GM12878 (cell line): ENCODE data around the gene NOP10. TPM values are rescaled to one million over a fixed set of nuclear protein-coding genes. Genes with fewer than 3 reads are reported as not detected.

Experiments used
- EP300 ChIP-seq, 2 experiments: fragments of 150-350 bp in 1 of 2; IDR thresholded peaks; 2 replicates each; pipeline ENCODE4 v1.6.1; 2011 to 2012; ENCODE audit warnings: low read depth in 2 of 2, low read length in 2 of 2, borderline replicate concordance in 1 of 2, improper control_type of control experiment in 1 of 2, inconsistent platforms in 1 of 2; ENCODE audit not compliant: control insufficient read depth in 1 of 2
- IRF4 ChIP-seq: IDR thresholded peaks from 2 replicates; pipeline ENCODE4 v1.6.1; 2011; ENCODE audit warnings: low read depth, low read length
- JUNB ChIP-seq: IDR thresholded peaks from 2 replicates; pipeline ENCODE4 v1.6.1; 2016; ENCODE audit warnings: antibody characterized with exemption, mild to moderate bottlenecking
- JUND ChIP-seq: IDR thresholded peaks from 2 replicates; pipeline ENCODE4 v1.6.1; 2012; ENCODE audit warnings: low read depth, mild to moderate bottlenecking, low read length, improper control_type of control experiment, moderate library complexity
- MEF2B ChIP-seq: fragments of 450-650 bp; IDR thresholded peaks from 2 replicates; pipeline ENCODE4 v1.6.1; 2018; ENCODE audit warnings: mild to moderate bottlenecking, moderate library complexity; ENCODE audit not compliant: partially characterized antibody, poor library complexity, severe bottlenecking
- NRF1 ChIP-seq: conservative IDR thresholded peaks from 2 replicates; pipeline ENCODE4 v1.6.1; 2011; ENCODE audit warnings: mild to moderate bottlenecking, low read depth, low read length, improper control_type of control experiment
- polyA plus RNA-seq, 11 experiments: library from polyadenylated mRNA; depleted of rRNA in 4 of 11; unstranded in 6 of 11; stranded (reverse) in 5 of 11; fragments of >200 nt; fragmentation: Nextera tagmentation in 4 of 11; fragmentation: Illumina TruSeq in 1 of 11; extraction: Ambion mirVana in 4 of 11; extraction: Trizol in 1 of 11; gene quantifications; 1 replicate in 1 of 11; 2 replicates in 10 of 11; pipeline versions ENCODE4 v1.2.1 to v1.2.3, GENCODE V29; 2011 to 2016; ENCODE audit warnings: inconsistent platforms in 2 of 11, missing spikeins in 2 of 11, low read depth in 1 of 11
- total RNA-seq, 4 experiments: library from RNA; depleted of rRNA in 3 of 4; stranded (reverse); fragments of >200 nt in 3 of 4; fragmentation: Illumina TruSeq in 1 of 4; extraction: Trizol in 1 of 4; gene quantifications; 2 replicates each; pipeline versions ENCODE4 v1.2.1 to v1.2.3, GENCODE V29; 2013 to 2021
- TF ChIP-seq, protein P1 (sequence below): fragments of 450-650 bp; IDR thresholded peaks from 2 replicates; pipeline ENCODE4 v1.6.1; 2017; ENCODE audit warnings: low read depth, mild to moderate bottlenecking, moderate library complexity
- TF ChIP-seq, protein P2 (sequence below): fragments of 450-650 bp; formaldehyde crosslinking; IDR thresholded peaks from 2 replicates; pipeline ENCODE4 v1.4.0; 2020; ENCODE audit warnings: mild to moderate bottlenecking, moderate library complexity
- TF ChIP-seq, protein P3 (sequence below): IDR thresholded peaks from 2 replicates; pipeline ENCODE4 v1.6.1; 2012; ENCODE audit warnings: mild to moderate bottlenecking, low read depth, low read length
- TF ChIP-seq, protein P4 (sequence below): IDR thresholded peaks from 2 replicates; pipeline ENCODE4 v1.6.1; 2011; ENCODE audit warnings: borderline replicate concordance, low read depth, mild to moderate bottlenecking, moderate library complexity, mixed read lengths, low read length; ENCODE audit not compliant: insufficient read depth; ENCODE audit errors: extremely low read length

Gene NOP10
- total and polyA plus RNA-seq, 10 of the 15 experiments (the other 5 are each of a cell fraction or from before 2014, with no cell fraction given), result 225 to 1,778 (median 537) TPM

DNA sequence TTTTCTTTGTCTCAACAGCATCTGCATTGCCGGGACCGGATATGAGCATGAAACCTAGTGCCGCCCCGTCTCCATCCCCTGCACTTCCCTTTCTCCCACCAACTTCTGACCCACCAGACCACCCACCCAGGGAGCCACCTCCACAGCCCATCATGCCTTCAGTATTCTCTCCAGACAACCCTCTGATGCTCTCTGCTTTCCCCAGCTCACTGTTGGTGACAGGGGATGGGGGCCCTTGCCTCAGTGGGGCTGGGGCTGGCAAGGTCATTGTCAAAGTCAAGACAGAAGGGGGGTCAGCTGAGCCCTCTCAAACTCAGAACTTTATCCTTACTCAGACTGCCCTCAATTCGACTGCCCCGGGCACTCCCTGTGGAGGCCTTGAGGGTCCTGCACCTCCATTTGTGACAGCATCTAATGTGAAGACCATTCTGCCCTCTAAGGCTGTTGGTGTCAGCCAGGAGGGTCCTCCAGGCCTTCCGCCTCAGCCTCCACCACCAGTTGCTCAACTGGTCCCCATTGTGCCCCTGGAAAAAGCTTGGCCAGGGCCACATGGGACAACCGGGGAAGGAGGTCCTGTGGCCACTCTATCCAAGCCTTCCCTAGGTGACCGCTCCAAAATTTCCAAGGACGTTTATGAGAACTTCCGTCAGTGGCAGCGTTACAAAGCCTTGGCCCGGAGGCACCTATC, 5.2 kb upstream of the NOP10 start (continued):
- TF ChIP-seq MEF2B (no peak), NRF1 (no peak), IRF4 (no peak), JUND (no peak), EP300 (IDR thresholded peaks at IDR 0.05; ENCODE audit: borderline replicate concordance in 1 of 2, control insufficient read depth in 1 of 2, low read depth in 2 of 2, low read length in 2 of 2) (no peak), JUNB (no peak)
- TF ChIP-seq, protein P1, sequence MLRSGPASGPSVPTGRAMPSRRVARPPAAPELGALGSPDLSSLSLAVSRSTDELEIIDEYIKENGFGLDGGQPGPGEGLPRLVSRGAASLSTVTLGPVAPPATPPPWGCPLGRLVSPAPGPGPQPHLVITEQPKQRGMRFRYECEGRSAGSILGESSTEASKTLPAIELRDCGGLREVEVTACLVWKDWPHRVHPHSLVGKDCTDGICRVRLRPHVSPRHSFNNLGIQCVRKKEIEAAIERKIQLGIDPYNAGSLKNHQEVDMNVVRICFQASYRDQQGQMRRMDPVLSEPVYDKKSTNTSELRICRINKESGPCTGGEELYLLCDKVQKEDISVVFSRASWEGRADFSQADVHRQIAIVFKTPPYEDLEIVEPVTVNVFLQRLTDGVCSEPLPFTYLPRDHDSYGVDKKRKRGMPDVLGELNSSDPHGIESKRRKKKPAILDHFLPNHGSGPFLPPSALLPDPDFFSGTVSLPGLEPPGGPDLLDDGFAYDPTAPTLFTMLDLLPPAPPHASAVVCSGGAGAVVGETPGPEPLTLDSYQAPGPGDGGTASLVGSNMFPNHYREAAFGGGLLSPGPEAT, result no peak
- TF ChIP-seq, protein P2, sequence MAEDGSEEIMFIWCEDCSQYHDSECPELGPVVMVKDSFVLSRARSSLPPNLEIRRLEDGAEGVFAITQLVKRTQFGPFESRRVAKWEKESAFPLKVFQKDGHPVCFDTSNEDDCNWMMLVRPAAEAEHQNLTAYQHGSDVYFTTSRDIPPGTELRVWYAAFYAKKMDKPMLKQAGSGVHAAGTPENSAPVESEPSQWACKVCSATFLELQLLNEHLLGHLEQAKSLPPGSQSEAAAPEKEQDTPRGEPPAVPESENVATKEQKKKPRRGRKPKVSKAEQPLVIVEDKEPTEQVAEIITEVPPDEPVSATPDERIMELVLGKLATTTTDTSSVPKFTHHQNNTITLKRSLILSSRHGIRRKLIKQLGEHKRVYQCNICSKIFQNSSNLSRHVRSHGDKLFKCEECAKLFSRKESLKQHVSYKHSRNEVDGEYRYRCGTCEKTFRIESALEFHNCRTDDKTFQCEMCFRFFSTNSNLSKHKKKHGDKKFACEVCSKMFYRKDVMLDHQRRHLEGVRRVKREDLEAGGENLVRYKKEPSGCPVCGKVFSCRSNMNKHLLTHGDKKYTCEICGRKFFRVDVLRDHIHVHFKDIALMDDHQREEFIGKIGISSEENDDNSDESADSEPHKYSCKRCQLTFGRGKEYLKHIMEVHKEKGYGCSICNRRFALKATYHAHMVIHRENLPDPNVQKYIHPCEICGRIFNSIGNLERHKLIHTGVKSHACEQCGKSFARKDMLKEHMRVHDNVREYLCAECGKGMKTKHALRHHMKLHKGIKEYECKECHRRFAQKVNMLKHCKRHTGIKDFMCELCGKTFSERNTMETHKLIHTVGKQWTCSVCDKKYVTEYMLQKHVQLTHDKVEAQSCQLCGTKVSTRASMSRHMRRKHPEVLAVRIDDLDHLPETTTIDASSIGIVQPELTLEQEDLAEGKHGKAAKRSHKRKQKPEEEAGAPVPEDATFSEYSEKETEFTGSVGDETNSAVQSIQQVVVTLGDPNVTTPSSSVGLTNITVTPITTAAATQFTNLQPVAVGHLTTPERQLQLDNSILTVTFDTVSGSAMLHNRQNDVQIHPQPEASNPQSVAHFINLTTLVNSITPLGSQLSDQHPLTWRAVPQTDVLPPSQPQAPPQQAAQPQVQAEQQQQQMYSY (CRISPR knock-in tag), result no peak
- TF ChIP-seq, protein P3, sequence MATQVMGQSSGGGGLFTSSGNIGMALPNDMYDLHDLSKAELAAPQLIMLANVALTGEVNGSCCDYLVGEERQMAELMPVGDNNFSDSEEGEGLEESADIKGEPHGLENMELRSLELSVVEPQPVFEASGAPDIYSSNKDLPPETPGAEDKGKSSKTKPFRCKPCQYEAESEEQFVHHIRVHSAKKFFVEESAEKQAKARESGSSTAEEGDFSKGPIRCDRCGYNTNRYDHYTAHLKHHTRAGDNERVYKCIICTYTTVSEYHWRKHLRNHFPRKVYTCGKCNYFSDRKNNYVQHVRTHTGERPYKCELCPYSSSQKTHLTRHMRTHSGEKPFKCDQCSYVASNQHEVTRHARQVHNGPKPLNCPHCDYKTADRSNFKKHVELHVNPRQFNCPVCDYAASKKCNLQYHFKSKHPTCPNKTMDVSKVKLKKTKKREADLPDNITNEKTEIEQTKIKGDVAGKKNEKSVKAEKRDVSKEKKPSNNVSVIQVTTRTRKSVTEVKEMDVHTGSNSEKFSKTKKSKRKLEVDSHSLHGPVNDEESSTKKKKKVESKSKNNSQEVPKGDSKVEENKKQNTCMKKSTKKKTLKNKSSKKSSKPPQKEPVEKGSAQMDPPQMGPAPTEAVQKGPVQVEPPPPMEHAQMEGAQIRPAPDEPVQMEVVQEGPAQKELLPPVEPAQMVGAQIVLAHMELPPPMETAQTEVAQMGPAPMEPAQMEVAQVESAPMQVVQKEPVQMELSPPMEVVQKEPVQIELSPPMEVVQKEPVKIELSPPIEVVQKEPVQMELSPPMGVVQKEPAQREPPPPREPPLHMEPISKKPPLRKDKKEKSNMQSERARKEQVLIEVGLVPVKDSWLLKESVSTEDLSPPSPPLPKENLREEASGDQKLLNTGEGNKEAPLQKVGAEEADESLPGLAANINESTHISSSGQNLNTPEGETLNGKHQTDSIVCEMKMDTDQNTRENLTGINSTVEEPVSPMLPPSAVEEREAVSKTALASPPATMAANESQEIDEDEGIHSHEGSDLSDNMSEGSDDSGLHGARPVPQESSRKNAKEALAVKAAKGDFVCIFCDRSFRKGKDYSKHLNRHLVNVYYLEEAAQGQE, result no peak
- TF ChIP-seq, protein P4, sequence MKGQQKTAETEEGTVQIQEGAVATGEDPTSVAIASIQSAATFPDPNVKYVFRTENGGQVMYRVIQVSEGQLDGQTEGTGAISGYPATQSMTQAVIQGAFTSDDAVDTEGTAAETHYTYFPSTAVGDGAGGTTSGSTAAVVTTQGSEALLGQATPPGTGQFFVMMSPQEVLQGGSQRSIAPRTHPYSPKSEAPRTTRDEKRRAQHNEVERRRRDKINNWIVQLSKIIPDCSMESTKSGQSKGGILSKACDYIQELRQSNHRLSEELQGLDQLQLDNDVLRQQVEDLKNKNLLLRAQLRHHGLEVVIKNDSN, result no peak
